Esophagus muscularis mucosa (tissue), 3 donors: ENCODE measurements around the gene ACER3.

Experiments used
- CTCF ChIP-seq, 3 experiments: fragments of 200-600 bp in 2 of 3; fragments of 450-650 bp in 1 of 3; sonication (generic) in 2 of 3; IDR thresholded peaks; one replicate each; pipeline ENCODE4 v1.5.1; 2017 to 2019; ENCODE audit warnings: antibody characterized with exemption in 3 of 3, mild to moderate bottlenecking in 2 of 3, moderate library complexity in 1 of 3
- POLR2A ChIP-seq: fragments of 450-650 bp; IDR thresholded peaks from one replicate; pipeline ENCODE4 v1.6.1; 2017; ENCODE audit warnings: antibody characterized with exemption, moderate library complexity, mild to moderate bottlenecking, low read depth
- POLR2AphosphoS5 ChIP-seq, 2 donors: sonication (generic); formaldehyde crosslinking; IDR thresholded peaks; one replicate each; pipeline ENCODE4 v1.6.1; 2017; ENCODE audit warnings: antibody characterized with exemption in 2 of 2

DNA sequence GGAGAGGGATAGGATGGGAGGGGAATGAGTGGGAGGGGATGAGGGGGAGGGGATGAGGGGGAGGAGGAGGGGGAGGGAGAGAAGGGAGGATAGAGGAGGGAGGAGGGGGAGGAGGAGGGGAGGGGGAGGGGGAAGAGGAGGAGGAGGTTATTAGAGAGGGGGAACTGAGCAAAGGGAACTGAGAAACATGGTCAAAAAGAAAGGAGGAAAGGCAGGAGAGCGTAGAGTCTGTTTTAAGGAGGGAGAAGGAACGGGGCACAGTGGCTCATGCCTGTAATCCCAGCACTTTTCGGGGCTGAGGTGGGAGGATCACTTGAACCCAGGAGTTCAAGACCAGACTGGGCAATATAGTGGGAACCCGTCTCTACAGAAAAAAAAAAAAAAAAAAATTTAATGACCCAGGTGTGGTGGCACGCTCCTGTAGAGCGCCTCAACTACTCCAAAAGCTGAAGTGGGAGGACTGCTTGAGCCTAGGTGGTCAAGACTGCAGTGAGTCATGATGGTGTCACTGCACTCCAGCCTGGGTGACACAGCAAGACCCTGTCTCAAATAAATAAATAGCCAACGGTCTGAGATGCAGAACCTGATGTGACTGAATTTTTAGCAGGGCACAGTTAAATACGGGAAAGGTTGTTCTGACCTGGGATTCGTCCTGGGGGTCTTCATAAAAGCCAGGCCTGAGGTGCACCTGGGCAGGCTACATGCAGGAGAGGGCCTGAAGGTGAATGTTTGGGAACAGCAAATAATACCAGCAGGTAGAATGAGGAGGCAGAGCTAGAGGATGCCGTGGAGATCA is 177.5 kb downstream of the ACER3 start:
- TF ChIP-seq CTCF (IDR thresholded peaks at IDR 0.05): no peak
- TF ChIP-seq POLR2A: no peak
- TF ChIP-seq POLR2AphosphoS5 (IDR thresholded peaks at IDR 0.05): no peak
